AG04450 (cell line): ENCODE data around the gene HSPA4. TPM values are rescaled to one million over a fixed set of nuclear protein-coding genes. Genes with fewer than 3 reads are reported as not detected.
A peak's percentile ranks its signal among the peaks of the same experiment; 100 is the strongest.

Experiments used
- CTCF ChIA-PET: fragments of 300-600, 350-600 bp; formaldehyde crosslinking; extraction: SDS; loops from one replicate; lab custom pipeline; 2022; ENCODE audit warnings: antibody characterized with exemption, inconsistent platforms; lab: Charles Lee
- POLR2A ChIA-PET: fragments of 350-600 bp; formaldehyde crosslinking; extraction: SDS; loops from one replicate; lab custom pipeline; 2021; ENCODE audit warnings: antibody characterized with exemption, inconsistent platforms; lab: Yijun Ruan, JAX
- DNase-seq: peaks from one replicate; pipeline ENCODE4 v3.0.0-alpha.2; 2011; ENCODE audit warnings: low read depth, low spot score
- H3K27ac ChIP-seq: one replicate; pipeline ENCODE4 v1.5.1; 2012; ENCODE audit warnings: low read depth, low read length, control low read depth
- H3K27me3 ChIP-seq: one replicate; pipeline ENCODE4 v1.6.0; 2012; ENCODE audit warnings: low read length; ENCODE audit not compliant: control insufficient read depth, insufficient read depth
- H3K4me3 ChIP-seq: 2 replicates; pipeline ENCODE4 v1.5.1; 2011; ENCODE audit warnings: mild to moderate bottlenecking, low read depth, low read length, control low read depth
- H3K9me3 ChIP-seq: 2 replicates; pipeline ENCODE4 v1.5.1; 2012; ENCODE audit warnings: low read length; ENCODE audit not compliant: control insufficient read depth, insufficient read depth
- polyA plus RNA-seq: library from polyadenylated mRNA; depleted of rRNA; stranded (reverse); fragments of >200 nt; gene quantifications from 2 replicates; pipeline ENCODE4 v1.2.3, GENCODE V29; 2011
- TF ChIP-seq, protein P1 (sequence below): IDR thresholded peaks from 2 replicates; pipeline ENCODE4 v1.5.1; 2011; ENCODE audit warnings: low read depth, low read length, control low read depth, inconsistent platforms

HSPA4 gene
- polyA plus RNA-seq, 1 experiment: 96.9 TPM

DNA sequence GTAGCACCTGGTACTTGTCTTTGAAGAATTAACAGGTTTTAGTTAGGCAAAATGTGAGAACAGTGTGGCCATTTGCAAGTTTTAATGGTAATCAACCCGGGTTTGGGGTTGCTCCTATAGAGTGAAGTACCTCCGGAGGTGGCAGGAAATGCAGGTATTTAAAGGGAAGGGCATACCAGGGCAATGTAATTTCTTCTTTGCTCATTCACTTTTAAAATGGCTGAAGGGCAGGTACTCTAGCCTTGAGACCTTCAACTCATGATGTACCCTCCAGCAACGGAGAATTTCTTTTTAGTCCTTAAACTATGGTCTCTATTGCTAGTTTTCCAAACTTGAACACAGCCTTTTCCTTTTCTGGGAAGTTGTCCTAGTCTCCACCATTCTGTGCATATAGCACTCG is 1.3 kb upstream of the HSPA4 start:
- Histone ChIP-seq H3K4me3 (peak overlapping the region; percentile 96), H3K9me3 (peaks cover 11% of the 10 kb centered on the region), H3K27ac (no peak overlapping the region), H3K27me3 (no peaks in the 10 kb centered on the region)
- ChIA-PET POLR2A (no interaction called here), CTCF (interaction anchor here (0.6 kb wide), 1 partner anchor 31 kb away, joined by 3 read pairs; no protein-coding TSS in a partner anchor)
- TF ChIP-seq, protein P1, sequence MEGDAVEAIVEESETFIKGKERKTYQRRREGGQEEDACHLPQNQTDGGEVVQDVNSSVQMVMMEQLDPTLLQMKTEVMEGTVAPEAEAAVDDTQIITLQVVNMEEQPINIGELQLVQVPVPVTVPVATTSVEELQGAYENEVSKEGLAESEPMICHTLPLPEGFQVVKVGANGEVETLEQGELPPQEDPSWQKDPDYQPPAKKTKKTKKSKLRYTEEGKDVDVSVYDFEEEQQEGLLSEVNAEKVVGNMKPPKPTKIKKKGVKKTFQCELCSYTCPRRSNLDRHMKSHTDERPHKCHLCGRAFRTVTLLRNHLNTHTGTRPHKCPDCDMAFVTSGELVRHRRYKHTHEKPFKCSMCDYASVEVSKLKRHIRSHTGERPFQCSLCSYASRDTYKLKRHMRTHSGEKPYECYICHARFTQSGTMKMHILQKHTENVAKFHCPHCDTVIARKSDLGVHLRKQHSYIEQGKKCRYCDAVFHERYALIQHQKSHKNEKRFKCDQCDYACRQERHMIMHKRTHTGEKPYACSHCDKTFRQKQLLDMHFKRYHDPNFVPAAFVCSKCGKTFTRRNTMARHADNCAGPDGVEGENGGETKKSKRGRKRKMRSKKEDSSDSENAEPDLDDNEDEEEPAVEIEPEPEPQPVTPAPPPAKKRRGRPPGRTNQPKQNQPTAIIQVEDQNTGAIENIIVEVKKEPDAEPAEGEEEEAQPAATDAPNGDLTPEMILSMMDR: no peak
- DNase-seq: no peak

DNA sequence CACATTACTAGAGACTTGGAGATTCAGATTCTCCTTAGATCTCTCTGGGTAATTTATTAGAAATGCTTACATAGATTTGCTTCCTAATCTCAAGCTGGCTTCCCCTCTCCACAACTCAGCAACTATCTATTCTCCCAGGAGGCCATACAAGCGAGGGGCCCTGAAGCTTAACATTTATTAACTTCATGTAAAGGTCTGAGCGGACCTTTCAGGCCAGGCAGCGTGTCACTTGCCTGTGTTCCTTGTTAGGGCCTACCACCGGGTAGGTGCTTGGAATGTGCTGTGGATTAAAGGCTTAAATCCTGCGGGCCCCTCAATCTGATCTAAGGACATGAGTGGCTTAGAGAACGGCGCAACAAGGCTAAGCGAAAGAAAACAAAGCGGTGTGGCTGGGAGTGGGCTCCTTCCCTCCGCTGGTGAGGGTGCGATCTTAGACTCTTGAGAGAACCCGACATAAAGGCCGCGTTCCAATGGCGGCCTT is 712 bp upstream of the HSPA4 start:
- POLR2A ChIA-PET: interaction anchor here (1.0 to 2.3 kb wide), 4 partner anchors 12 to 88 kb away, joined by 3 to 27 read pairs (median 7); partner anchors contain the start of genes AFF4 and ZCCHC10
- CTCF ChIA-PET: interaction anchor here (0.6 to 1.1 kb wide), 3 partner anchors 26 to 102 kb away, joined by 3 to 4 read pairs (median 3); no protein-coding TSS in a partner anchor

DNA sequence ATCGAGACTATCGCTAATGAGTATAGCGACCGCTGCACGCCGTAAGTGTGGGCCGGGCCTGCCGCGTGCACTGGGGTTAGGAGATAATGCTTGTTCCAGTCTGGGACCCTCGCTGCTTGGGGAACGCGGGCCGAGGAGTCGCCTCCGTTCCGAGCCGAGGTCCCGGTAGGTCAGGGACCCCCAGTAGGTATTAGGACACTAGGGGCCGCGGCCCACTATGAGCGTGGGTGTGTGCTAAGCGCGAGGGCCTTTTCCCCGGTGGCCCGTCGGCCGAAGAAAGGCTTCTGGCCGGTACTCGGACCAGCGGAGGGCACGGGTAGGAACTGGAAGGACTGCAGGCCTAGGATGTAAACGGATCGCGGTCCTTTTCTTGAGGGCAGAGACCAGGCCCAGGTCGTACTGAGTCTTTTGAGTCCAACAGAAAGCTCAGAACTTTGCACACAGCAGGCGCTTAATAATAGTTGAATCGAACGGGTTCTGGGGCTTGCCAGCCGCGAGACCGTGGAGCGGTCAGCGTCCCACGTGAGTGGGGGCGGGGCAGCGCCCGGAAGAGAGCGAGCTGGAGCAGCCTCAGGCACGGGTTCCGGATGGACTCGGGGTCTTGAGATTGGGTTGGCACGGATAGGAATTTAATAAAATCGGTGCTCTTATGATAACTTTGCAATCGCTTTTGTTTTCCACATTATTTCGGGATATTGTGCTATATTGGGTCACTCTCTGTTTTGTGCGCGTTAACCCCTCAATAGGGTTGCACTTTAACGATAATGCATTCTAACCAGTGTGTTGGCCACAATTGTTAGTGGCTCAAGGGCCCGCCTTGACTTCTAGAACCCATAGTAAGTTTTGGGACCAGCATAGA is 733 bp downstream of the HSPA4 start:
- CTCF ChIA-PET: interaction anchor here (1.1 kb wide), 1 partner anchor 27 kb away, joined by 3 read pairs; no protein-coding TSS in a partner anchor
- H3K4me3 ChIP-seq: peak overlapping the region; percentile 96
- no peak for DNase-seq

More for the DNA sequence above, 712 bp upstream of the HSPA4 start:
- Histone ChIP-seq H3K27me3 (no peaks in the 10 kb centered on the region), H3K4me3 (peak overlapping the region; percentile 96), H3K9me3 (peaks cover 11% of the 10 kb centered on the region), H3K27ac (peak overlapping the region; percentile 99)
- TF ChIP-seq, protein P1: no peak
- no peak for DNase-seq

DNA sequence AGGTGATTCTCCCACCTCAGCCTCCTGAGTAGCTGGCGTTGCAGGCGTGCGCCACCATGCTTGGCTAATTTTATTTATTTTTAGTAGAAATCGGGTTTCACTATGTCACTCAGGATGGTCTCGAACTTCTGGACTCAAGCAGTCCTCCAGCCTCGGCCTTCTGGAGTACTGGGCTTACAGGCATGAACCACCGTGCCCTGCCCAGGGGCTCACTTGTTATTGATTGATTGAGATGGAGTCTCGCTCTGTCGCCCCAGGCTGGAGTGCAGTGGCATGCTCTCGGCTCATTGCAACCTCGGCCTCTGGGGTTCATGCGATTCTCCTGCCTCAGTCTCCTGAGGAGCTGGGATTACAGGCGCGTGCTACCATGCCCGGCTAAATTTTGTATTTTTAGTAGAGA is 1.6 kb downstream of the HSPA4 start:
- Histone ChIP-seq H3K27me3 (no peaks in the 10 kb centered on the region), H3K4me3 (peak overlapping the region; percentile 96), H3K9me3 (peaks cover 6% of the 10 kb centered on the region; the same call in 1 of the 2 replicates), H3K27ac (no peak overlapping the region)
- no peak for DNase-seq
- ChIA-PET CTCF (interaction anchor here (0.6 kb wide), 2 partner anchors 215 to 949 kb away, joined by 3 to 9 read pairs; no protein-coding TSS in a partner anchor), POLR2A (no interaction called here)
- TF ChIP-seq, protein P1: no peak

More for the DNA sequence above, 733 bp downstream of the HSPA4 start:
- Histone ChIP-seq H3K27me3 (no peaks in the 10 kb centered on the region), H3K27ac (peak overlapping the region; percentile 99), H3K9me3 (peaks cover 7% of the 10 kb centered on the region)
- TF ChIP-seq, protein P1: no peak
- POLR2A ChIA-PET: interaction anchor here (0.5 to 2.3 kb wide), 6 partner anchors 12 to 147 kb away, joined by 3 to 27 read pairs (median 5); partner anchors contain the start of genes AFF4 and ZCCHC10
